ENCODE measurements around the gene STOX1. TPM values are rescaled to one million over a fixed set of nuclear protein-coding genes. Genes with fewer than 3 reads are reported as not detected.
"Not testable (repeated sequence)": the region's sequence is repeated elsewhere in the genome, so short reads cannot be mapped to it uniquely, and the experiment has no call there.

Gene STOX1
- polyA plus RNA-seq, 3 donors: 0.03 TPM; not detected in 2

DNA sequence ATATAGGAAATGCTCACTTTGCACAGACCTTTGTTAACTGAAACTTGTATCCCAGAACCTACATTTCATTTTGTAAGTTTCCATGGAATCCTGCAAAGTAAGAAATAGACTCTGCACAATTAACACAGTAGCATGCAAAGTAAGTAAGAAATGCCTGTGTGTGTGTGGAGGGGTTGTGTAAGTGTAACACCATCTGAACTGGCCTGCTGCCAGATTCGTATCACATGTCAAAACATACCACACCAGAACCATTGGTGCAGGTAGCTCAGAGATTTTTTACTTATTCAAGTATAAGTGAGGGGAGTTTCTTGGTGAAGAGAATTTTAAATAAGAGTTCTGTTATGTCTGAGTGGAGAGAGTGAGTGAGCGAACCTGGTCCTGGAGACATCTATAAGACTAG, 110.8 kb downstream of the STOX1 start:
- no peak overlapping the region for H3K9ac ChIP-seq (ENCODE audit: insufficient read depth, low read length, poor library complexity, severe bottlenecking)
- H3K4me1 Mint-ChIP-seq: no peaks in the 10 kb centered on the region
- H3K4me3 ChIP-seq (replicated peaks in 1 of 3; ENCODE audit: low read depth in 2 of 3, low read length in 3 of 3): no peak overlapping the region
- H2AFZ ChIP-seq (ENCODE audit: insufficient read depth, low read depth, low read length, poor library complexity, severe bottlenecking): no peak overlapping the region
- intact Hi-C loops (cut with micrococcal nuclease): loop anchor here in 1 of 2 donors (10.0 kb wide), 1 partner anchor 193 kb away; no protein-coding TSS in a partner anchor
- H3K4me1 ChIP-seq (ENCODE audit: control insufficient read depth in 1 of 2, insufficient read depth in 2 of 2, low read length in 2 of 2): no peaks in the 10 kb centered on the region
- H3K4me3 Mint-ChIP-seq: no peak overlapping the region
- no peak overlapping the region for H3K27ac Mint-ChIP-seq
- DNase-seq: no peak
- H3K9me3 Mint-ChIP-seq: no peaks in the 10 kb centered on the region
- H3K27me3 ChIP-seq (ENCODE audit: control insufficient read depth in 2 of 2, insufficient read depth in 2 of 2, low read length in 2 of 2): no peaks in the 10 kb centered on the region
- H3K9me3 ChIP-seq (replicated peaks in 1 of 2; ENCODE audit: control insufficient read depth in 1 of 2, insufficient read depth in 1 of 2, low read length in 2 of 2): no peaks in the 10 kb centered on the region
- no peaks in the 10 kb centered on the region for H4K20me1 ChIP-seq (ENCODE audit: insufficient read depth, low read length)
- H3K27me3 Mint-ChIP-seq (ENCODE audit: low read depth in 3 of 3): peaks cover 0 to 2% (median 0%) of the 10 kb centered on the region in 3 donors
- H3K36me3 Mint-ChIP-seq: peaks cover 50 to 71% of the 10 kb centered on the region in 2 donors
- TF ChIP-seq, protein P1, sequence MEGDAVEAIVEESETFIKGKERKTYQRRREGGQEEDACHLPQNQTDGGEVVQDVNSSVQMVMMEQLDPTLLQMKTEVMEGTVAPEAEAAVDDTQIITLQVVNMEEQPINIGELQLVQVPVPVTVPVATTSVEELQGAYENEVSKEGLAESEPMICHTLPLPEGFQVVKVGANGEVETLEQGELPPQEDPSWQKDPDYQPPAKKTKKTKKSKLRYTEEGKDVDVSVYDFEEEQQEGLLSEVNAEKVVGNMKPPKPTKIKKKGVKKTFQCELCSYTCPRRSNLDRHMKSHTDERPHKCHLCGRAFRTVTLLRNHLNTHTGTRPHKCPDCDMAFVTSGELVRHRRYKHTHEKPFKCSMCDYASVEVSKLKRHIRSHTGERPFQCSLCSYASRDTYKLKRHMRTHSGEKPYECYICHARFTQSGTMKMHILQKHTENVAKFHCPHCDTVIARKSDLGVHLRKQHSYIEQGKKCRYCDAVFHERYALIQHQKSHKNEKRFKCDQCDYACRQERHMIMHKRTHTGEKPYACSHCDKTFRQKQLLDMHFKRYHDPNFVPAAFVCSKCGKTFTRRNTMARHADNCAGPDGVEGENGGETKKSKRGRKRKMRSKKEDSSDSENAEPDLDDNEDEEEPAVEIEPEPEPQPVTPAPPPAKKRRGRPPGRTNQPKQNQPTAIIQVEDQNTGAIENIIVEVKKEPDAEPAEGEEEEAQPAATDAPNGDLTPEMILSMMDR (IDR thresholded peaks at IDR 0.05): no peak
- no peak overlapping the region for H3K4me2 ChIP-seq (replicated peaks; ENCODE audit: extremely low read depth, low read length, poor library complexity, severe bottlenecking)
- no peak overlapping the region for H3K27ac ChIP-seq (ENCODE audit: low read depth in 1 of 2, low read length in 2 of 2)
- peaks cover 74 to 75% of the 10 kb centered on the region in 2 donors for H3K36me3 ChIP-seq (replicated peaks in 1 of 2; ENCODE audit: control insufficient read depth in 1 of 2, insufficient read depth in 2 of 2, low read length in 2 of 2)
- no peaks in the 10 kb centered on the region for H3K79me2 ChIP-seq (ENCODE audit: insufficient read depth, low read length)
- WGBS (ENCODE audit: insufficient coverage): 100% methylated on average over 1 of the region's 2 CpGs

GRCh38 chr10:68938884-68939283, 111.6 kb downstream of the STOX1 start:
- Mint-ChIP-seq H3K4me3 (no peak overlapping the region), H3K27ac (no peak overlapping the region), H3K36me3 (peaks cover 50 to 77% of the 10 kb centered on the region in 2 donors), H3K9me3 (no peaks in the 10 kb centered on the region), H3K27me3 (ENCODE audit: low read depth in 3 of 3) (peaks cover 0 to 2% (median 0%) of the 10 kb centered on the region in 3 donors), H3K4me1 (no peaks in the 10 kb centered on the region)
- DNase-seq: no peak
- H3K27ac ChIP-seq (ENCODE audit: low read depth in 1 of 2, low read length in 2 of 2): no peak overlapping the region
- no peak overlapping the region for H2AFZ ChIP-seq (ENCODE audit: insufficient read depth, low read depth, low read length, poor library complexity, severe bottlenecking)
- H3K9me3 ChIP-seq (replicated peaks in 1 of 2; ENCODE audit: control insufficient read depth in 1 of 2, insufficient read depth in 1 of 2, low read length in 2 of 2): no peaks in the 10 kb centered on the region
- H3K4me2 ChIP-seq (replicated peaks; ENCODE audit: extremely low read depth, low read length, poor library complexity, severe bottlenecking): no peak overlapping the region
- H3K79me2 ChIP-seq (ENCODE audit: insufficient read depth, low read length): no peaks in the 10 kb centered on the region
- no CpG with 5 or more reads among the region's 2 CpGs for WGBS (ENCODE audit: insufficient coverage)
- intact Hi-C loops (cut with micrococcal nuclease): loop anchor here in 1 of 2 donors (10.0 kb wide), 1 partner anchor 194 kb away; no protein-coding TSS in a partner anchor
- H3K9ac ChIP-seq (ENCODE audit: insufficient read depth, low read length, poor library complexity, severe bottlenecking): no peak overlapping the region
- no peaks in the 10 kb centered on the region for H4K20me1 ChIP-seq (ENCODE audit: insufficient read depth, low read length)
- no peaks in the 10 kb centered on the region for H3K4me1 ChIP-seq (ENCODE audit: control insufficient read depth in 1 of 2, insufficient read depth in 2 of 2, low read length in 2 of 2)
- H3K4me3 ChIP-seq (replicated peaks in 1 of 3; ENCODE audit: low read depth in 2 of 3, low read length in 3 of 3): no peak overlapping the region
- H3K27me3 ChIP-seq (ENCODE audit: control insufficient read depth in 2 of 2, insufficient read depth in 2 of 2, low read length in 2 of 2): no peaks in the 10 kb centered on the region
- TF ChIP-seq, protein P1 (IDR thresholded peaks at IDR 0.05): no peak
- H3K36me3 ChIP-seq (replicated peaks in 1 of 2; ENCODE audit: control insufficient read depth in 1 of 2, insufficient read depth in 2 of 2, low read length in 2 of 2): peaks cover 75 to 81% of the 10 kb centered on the region in 2 donors

GRCh38 chr10:68940917-68941316, 113.6 kb downstream of the STOX1 start:
- H3K9me3 ChIP-seq (replicated peaks in 1 of 2; ENCODE audit: control insufficient read depth in 1 of 2, insufficient read depth in 1 of 2, low read length in 2 of 2); H3K4me3 ChIP-seq (replicated peaks in 1 of 3; ENCODE audit: low read depth in 2 of 3, low read length in 3 of 3); intact Hi-C loops (cut with micrococcal nuclease); H3K4me1 ChIP-seq (ENCODE audit: control insufficient read depth in 1 of 2, insufficient read depth in 2 of 2, low read length in 2 of 2); H3K4me2 ChIP-seq (replicated peaks; ENCODE audit: extremely low read depth, low read length, poor library complexity, severe bottlenecking); H3K79me2 ChIP-seq (ENCODE audit: insufficient read depth, low read length); H4K20me1 ChIP-seq (ENCODE audit: insufficient read depth, low read length); H3K4me3 Mint-ChIP-seq; H3K27me3 Mint-ChIP-seq (ENCODE audit: low read depth in 3 of 3); H3K27ac Mint-ChIP-seq; H3K9me3 Mint-ChIP-seq; DNase-seq; H3K4me1 Mint-ChIP-seq; H3K27ac ChIP-seq (ENCODE audit: low read depth in 1 of 2, low read length in 2 of 2); H2AFZ ChIP-seq (ENCODE audit: insufficient read depth, low read depth, low read length, poor library complexity, severe bottlenecking); H3K27me3 ChIP-seq (ENCODE audit: control insufficient read depth in 2 of 2, insufficient read depth in 2 of 2, low read length in 2 of 2); H3K9ac ChIP-seq (ENCODE audit: insufficient read depth, low read length, poor library complexity, severe bottlenecking): not testable (repeated sequence)
- H3K36me3 ChIP-seq (replicated peaks in 1 of 2; ENCODE audit: control insufficient read depth in 1 of 2, insufficient read depth in 2 of 2, low read length in 2 of 2): peaks cover 77 to 81% of the 10 kb centered on the region in 2 donors
- peaks cover 48 to 74% of the 10 kb centered on the region in 2 donors for H3K36me3 Mint-ChIP-seq
